Measurements from ENCODE around the gene CXXC5.

Gene CXXC5

DNA sequence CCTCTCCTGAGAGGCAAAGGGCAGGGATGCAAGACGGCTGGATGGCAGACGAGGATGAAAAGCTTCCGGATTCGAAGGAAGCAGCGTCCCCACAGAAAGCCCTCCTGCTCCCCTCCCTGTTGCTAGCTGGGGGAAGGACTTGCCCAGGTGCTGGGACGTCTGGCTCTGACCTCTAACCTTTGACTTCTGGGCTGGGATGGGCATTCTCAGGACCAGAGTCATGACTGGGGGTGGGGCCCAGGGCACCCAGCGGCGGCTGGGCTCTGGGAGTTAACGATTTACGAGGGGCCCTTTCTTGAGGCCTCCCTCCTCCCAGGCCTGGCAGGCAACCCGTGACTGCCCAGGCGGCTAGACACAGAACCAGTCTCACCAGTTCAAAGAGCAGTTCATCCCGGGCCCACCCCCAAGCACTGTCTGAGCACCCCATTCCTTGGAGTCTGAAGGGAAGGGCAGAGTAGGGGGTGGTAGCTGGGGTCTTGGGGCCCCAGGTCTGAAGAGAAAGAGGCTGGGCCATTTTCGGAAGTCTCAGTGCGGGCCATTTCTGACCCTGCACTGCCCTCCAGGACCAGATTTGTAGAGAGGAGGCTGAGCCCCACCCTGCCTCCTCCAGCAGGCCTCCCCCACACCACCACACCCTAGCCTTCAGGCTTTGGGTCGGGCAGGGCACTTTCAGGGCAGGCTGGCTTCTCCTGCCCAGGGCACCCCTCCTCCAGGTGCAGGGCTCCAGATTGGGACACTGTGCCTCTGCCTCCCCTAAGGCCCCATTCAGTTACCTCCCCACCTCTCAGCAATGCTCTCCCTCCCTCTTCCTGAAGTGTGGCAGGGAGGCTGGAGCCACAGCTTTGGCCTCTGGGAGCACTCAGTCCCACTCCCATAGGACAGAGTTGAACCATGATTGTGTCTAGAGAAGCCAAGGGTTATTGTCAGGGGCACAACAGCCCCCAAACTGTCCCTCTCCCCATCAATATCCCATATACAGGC, 5.0 kb upstream of the CXXC5 start:
- peak overlapping the region; percentile 93 for H3K4me2 ChIP-seq
- H3K9ac ChIP-seq: peak overlapping the region; percentile 36
- no peak overlapping the region for H3K4me3 ChIP-seq
- peak overlapping the region; percentile 66 for H3K27ac ChIP-seq
- no peaks in the 10 kb centered on the region for H3K9me3 ChIP-seq
- TF ChIP-seq Cebpa-rat (IDR thresholded peaks at IDR 0.05): no peak
- no peaks in the 10 kb centered on the region for H3K27me3 ChIP-seq
- peaks cover 98% of the 10 kb centered on the region for H3K4me1 ChIP-seq
- no peaks in the 10 kb centered on the region for H3K36me3 ChIP-seq
- peaks cover 44% of the 10 kb centered on the region for H4K20me1 ChIP-seq

DNA sequence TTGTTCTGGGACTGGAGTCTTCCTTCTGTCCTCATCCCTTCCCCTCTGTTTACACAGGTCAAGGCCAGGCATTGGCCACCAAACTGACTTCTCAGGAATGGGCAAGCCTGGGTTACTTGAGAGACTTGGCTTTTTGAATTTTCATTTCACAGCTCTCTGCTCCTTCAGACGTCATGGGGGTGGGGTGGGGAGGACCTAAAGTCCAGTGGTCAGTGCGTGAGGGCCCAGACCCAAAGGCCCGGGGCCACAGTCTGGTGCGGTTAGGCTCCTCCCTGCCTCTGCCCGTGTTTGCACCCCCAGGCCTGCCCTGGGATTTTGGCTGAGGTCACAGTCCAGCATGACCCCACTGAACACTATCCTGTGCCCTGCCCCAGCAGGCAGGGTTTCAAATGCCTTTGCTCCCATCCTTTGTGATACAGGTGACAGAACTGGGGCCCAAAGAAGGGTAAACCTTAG, 4.1 kb upstream of the CXXC5 start:
- TF ChIP-seq Cebpa-rat (IDR thresholded peaks at IDR 0.05): no peak
- Histone ChIP-seq H3K4me2 (peak overlapping the region; percentile 93), H3K4me3 (no peak overlapping the region), H4K20me1 (peaks cover 36% of the 10 kb centered on the region), H3K9me3 (no peaks in the 10 kb centered on the region), H3K9ac (no peak overlapping the region), H3K4me1 (peaks cover 89% of the 10 kb centered on the region), H3K27ac (peak overlapping the region; percentile 66; the same call in 1 of the 2 replicates), H3K36me3 (no peaks in the 10 kb centered on the region), H3K27me3 (no peaks in the 10 kb centered on the region)

DNA sequence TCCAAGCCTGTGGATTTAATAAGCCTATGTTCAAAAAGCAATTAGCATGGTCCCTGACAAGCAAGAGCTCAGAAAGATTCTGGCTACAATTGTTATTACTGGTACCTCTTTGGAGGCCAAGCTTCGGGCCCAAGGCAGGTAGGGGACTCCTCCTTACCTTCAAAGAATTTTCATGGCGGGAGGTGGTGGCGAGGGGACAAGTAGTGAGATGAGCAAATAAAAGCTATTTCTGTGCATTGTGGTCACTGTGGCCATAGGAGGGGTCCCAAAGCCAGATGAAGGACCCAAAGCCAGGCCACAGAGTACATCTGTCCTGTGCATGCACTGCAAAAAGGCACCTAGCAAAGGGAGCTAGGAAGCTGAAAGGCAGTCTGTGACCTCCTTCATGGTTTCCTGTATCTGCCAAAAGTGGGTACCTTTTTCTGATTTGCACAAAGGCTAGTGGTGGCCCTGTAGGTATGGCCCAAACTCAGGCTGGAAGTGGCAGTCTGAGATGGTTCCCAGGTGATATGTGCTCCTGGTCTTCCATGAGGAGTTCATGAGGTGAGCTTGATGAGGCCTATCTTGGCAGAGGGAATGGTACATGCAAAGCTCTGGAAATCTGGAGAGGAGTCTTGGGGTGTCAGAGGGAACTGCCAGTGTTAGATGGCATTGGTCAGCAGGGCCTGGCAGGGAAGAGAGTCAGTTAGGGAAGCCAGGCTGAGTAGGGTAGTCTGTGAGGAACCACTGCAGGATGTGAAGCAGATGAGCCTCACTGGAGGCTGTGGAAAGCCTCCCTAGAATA, 3.3 kb upstream of the CXXC5 start:
- Histone ChIP-seq H3K4me3 (no peak overlapping the region), H3K9ac (no peak overlapping the region), H3K36me3 (no peaks in the 10 kb centered on the region), H3K4me1 (peaks cover 81% of the 10 kb centered on the region), H3K9me3 (no peaks in the 10 kb centered on the region), H3K4me2 (peak overlapping the region; percentile 93), H3K27ac (no peak overlapping the region), H3K27me3 (no peaks in the 10 kb centered on the region), H4K20me1 (peaks cover 29% of the 10 kb centered on the region)
- TF ChIP-seq Cebpa-rat (IDR thresholded peaks at IDR 0.05): no peak

DNA sequence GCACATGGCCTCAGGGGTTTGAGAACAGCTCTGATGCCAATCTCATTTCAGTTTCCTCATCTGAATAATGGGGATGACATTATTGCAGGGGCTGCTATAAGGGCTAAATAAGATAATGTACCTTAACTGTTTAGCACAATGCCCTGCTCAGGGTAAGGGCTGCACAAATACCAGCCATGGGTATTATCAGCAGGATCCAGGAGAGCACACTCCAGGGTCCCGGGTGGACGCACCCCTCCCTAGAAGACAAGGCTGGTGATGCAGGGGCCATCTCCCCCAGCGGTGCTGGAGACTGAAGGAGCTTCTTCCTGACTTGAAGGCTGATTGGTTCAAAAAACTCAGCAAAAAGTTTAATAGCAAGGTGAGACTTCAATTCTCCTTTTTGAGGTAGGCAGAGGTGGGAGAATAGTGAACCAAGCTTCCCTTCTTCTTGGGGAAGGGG, 2.7 kb upstream of the CXXC5 start:
- Histone ChIP-seq H3K4me2 (peak overlapping the region; percentile 93), H3K9me3 (no peaks in the 10 kb centered on the region), H3K27me3 (no peaks in the 10 kb centered on the region), H3K36me3 (no peaks in the 10 kb centered on the region), H3K4me3 (no peak overlapping the region), H3K27ac (no peak overlapping the region), H4K20me1 (peaks cover 31% of the 10 kb centered on the region), H3K4me1 (peaks cover 75% of the 10 kb centered on the region), H3K9ac (no peak overlapping the region)
- TF ChIP-seq Cebpa-rat (IDR thresholded peaks at IDR 0.05): no peak

DNA sequence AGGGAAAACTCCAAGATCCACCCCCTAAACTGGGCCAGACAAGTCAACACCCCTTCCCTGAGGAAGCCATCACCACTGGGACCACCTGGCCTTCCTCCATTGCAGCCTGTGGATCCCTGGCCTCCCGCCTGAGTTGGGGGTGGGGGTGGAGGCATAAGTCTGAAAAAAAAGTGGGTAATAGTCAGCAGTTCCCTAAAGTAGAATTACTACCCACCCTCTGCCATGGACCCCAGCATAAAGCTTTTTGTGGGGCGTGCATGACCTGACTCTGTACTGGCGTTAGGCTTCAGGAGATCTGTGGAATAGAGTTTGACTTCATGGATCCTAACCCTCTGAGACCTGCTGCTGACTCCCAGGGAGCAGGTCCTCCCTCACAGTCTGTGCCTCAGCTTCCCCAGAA, 2.0 kb upstream of the CXXC5 start:
- H3K4me3 ChIP-seq: no peak overlapping the region
- peaks cover 38% of the 10 kb centered on the region for H4K20me1 ChIP-seq
- H3K36me3 ChIP-seq: no peaks in the 10 kb centered on the region
- H3K9ac ChIP-seq: no peak overlapping the region
- H3K27me3 ChIP-seq: no peaks in the 10 kb centered on the region
- TF ChIP-seq Cebpa-rat (IDR thresholded peaks at IDR 0.05): no peak
- H3K27ac ChIP-seq: no peak overlapping the region
- H3K9me3 ChIP-seq: no peaks in the 10 kb centered on the region
- peaks cover 75% of the 10 kb centered on the region for H3K4me1 ChIP-seq
- H3K4me2 ChIP-seq: peak overlapping the region; percentile 93

DNA sequence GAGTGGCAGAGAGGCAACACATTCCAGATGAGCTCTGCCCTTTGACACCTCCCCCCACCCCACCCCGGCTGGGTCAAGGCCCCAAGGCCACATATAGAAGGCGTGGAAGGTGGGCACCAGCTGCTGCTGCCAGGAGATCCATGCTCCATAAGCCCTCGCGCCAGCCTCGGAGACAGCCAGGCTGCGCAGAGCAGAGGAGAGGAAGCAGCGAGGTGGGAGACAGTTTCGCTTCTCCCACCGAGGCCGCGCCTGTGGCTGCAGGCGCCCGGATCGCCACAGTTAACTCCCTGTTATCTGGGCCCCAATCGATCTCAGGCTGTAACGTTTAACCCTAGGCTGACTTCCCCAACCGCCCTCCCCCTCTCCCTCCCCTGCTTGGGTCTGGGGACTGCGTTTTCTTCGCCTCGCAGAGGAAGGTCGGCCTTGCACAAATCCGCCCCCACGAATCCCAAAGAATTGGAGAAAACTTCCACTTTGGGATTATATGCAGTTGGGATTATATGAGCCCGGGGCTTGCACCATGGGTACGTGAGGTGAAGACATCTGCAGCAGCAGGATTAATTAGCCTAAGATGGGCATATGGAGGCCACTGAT, 1.1 kb upstream of the CXXC5 start:
- no peak overlapping the region for H3K9ac ChIP-seq
- peaks cover 47% of the 10 kb centered on the region for H4K20me1 ChIP-seq
- no peak overlapping the region for H3K27ac ChIP-seq
- H3K4me2 ChIP-seq: peak overlapping the region; percentile 93
- no peaks in the 10 kb centered on the region for H3K9me3 ChIP-seq
- H3K4me1 ChIP-seq: peaks cover 75% of the 10 kb centered on the region
- no peaks in the 10 kb centered on the region for H3K36me3 ChIP-seq
- H3K27me3 ChIP-seq: no peaks in the 10 kb centered on the region
- peak overlapping the region; percentile 97; the same call in 1 of the 2 replicates for H3K4me3 ChIP-seq
- TF ChIP-seq Cebpa-rat (IDR thresholded peaks at IDR 0.05): no peak

DNA sequence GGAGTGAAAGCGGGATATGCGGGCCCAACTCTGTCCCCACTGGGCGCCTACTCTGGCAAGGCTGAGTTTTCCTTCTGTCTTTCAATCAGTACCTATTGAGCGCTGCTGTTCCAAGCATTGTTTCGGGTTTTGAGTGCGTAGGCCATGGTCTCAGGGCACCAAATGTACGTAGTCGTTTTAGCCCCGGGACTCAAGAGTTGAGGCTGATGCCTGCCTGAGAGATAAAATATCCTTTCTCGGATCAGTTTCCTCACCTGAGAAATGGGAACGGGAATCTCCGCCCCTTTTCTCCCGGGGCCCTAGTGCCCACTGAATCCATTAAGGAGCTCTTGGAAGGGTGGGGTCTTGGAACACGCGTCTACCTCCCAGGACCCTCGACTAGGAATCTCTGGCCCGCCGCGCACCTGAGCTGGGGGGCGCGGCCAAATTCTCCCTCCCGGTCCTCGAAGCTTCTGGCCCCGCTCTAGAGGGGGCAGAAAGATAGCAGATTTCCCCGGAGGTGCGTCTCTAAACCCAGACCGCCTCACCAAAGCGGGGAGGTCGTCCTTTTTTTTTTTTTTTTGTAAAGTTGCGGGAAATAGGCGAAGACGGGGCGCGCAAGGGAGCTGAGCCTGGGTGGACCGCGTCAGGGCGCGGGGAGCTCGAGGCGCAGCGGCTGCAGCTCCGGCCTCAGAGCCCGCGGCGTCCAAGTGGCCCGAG, 494 bp upstream of the CXXC5 start:
- peak overlapping the region; percentile 97; the same call in 1 of the 2 replicates for H3K9ac ChIP-seq
- TF ChIP-seq Cebpa-rat (IDR thresholded peaks at IDR 0.05): no peak
- peak overlapping the region; percentile 97 for H3K4me3 ChIP-seq
- H4K20me1 ChIP-seq: peaks cover 53% of the 10 kb centered on the region
- no peak overlapping the region for H3K27ac ChIP-seq
- H3K4me2 ChIP-seq: peak overlapping the region; percentile 93
- peaks cover 75% of the 10 kb centered on the region for H3K4me1 ChIP-seq
- H3K9me3 ChIP-seq: no peaks in the 10 kb centered on the region
- no peaks in the 10 kb centered on the region for H3K36me3 ChIP-seq
- H3K27me3 ChIP-seq: no peaks in the 10 kb centered on the region

DNA sequence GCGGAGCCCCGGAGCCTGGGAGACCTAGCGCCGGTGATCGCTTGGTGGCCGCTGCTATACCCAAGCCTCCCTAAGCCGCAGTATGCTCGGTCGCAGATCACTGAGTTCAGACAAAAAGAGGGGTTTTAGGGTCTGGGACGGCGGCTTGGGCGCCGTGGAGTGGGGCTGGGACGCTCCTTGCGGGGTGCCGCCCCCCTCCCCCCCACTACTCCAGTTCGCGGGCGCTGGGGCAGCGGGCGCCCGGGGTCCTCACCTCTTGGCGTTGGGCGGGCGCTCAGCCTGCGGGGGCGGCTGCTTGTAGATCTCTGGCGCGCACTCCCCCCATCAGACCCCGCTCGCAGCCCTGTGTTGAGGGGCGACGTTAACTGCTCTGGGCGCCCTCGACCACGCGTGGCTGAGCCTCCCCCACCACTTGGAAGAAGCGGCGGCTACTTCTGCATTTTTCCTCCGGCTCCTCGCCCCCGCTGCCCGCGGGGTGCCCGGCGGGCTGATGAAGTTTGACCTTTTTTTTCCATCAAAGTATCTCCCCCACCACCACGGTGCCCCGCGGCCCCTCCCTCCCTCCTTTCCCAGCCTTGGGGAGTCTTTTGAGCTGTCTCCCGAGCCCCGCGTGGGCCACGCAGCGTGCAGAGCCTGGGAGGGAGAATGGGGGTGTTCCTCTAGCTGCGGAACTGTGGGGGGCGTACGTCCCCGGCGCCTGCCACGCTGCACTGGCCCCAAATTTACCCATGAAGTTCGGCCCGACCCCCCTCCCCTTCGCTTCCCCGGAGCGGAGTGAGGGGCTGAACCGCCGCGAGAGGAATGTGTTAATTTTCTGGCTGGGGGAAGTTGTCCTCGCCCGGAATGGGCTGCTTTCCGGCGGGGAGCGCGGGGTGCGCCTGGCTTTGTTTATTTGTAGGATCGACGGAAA, 1.2 kb downstream of the CXXC5 start:
- Histone ChIP-seq H3K36me3 (no peaks in the 10 kb centered on the region), H3K9me3 (no peaks in the 10 kb centered on the region), H3K4me3 (peak overlapping the region; percentile 97), H3K27me3 (no peaks in the 10 kb centered on the region), H3K4me2 (peak overlapping the region; percentile 93), H3K4me1 (peaks cover 75% of the 10 kb centered on the region), H3K9ac (peak overlapping the region; percentile 97), H4K20me1 (peaks cover 70% of the 10 kb centered on the region), H3K27ac (peak overlapping the region; percentile 97)
- TF ChIP-seq Cebpa-rat (IDR thresholded peaks at IDR 0.05): no peak

Data from BLaER1 (cell line).